Measurements from ENCODE around the gene TYMP.
"Not testable (repeated sequence)": the region's sequence is repeated elsewhere in the genome, so short reads cannot be mapped to it uniquely, and the experiment has no call there.

TYMP gene

GRCh38 chr22:50548040-50548920 is 18.5 kb upstream of the TYMP start:
- H3K4me1 ChIP-seq (ENCODE audit: control insufficient read depth, insufficient read depth, low read length), result no peaks in the 10 kb centered on the region
- H3K9me3 ChIP-seq (ENCODE audit: control insufficient read depth, low read length), result no peaks in the 10 kb centered on the region
- WGBS, 2 experiments, result 91 to 92% methylated on average over 56 of the region's 56 CpGs
- no peaks in the 10 kb centered on the region for H3K36me3 ChIP-seq (ENCODE audit: control insufficient read depth, insufficient read depth, low read length)
- no peak overlapping the region for H3K4me3 ChIP-seq (ENCODE audit: insufficient read depth, low read depth, low read length)
- no peak overlapping the region for H3K27ac ChIP-seq (ENCODE audit: insufficient read depth, low read depth, low read length, poor library complexity, severe bottlenecking)
- peaks cover 24% of the 10 kb centered on the region for H3K27me3 ChIP-seq (ENCODE audit: control insufficient read depth, insufficient read depth, low read length, poor library complexity, severe bottlenecking)

DNA sequence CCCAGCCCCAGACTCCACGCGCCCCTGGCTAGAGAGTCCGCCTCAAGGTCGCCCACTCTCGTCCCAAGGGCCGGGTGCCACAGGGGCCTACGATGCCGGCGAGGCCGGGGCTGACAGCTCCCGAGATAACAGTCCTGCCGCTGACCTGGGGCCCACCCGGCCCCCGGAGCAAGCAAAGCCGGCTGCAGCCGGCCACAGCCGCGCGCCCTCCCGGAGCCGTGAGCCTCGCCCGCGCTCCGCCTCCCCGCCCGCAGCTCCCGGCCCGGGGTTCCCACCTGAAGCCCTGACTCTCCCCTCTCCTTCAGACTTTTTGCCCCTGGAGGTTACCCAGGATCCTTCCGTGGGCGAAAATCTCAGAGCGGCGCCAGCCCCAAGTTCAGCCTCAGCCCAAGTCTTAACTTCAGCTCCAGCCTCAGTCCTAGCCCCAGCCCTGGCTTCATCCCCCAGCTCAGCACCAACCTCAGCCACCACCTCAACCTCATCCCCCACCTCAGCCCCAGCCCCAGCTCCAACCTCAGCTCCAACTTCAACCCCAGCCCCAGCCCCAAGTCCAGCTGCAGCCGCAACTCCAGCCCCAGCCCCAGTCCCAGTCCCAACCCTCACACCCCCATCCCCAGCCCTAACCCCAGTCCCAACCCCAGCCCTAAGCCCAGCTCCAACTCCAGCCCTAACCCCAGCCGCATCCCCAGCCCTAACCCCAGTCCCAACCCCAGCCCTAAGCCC is 17.6 kb upstream of the TYMP start:
- H3K4me3 ChIP-seq (ENCODE audit: insufficient read depth, low read depth, low read length), result no peak overlapping the region
- H3K27ac ChIP-seq (ENCODE audit: insufficient read depth, low read depth, low read length, poor library complexity, severe bottlenecking), result no peak overlapping the region
- H3K27me3 ChIP-seq (ENCODE audit: control insufficient read depth, insufficient read depth, low read length, poor library complexity, severe bottlenecking), result peaks cover 26% of the 10 kb centered on the region
- H3K9me3 ChIP-seq (ENCODE audit: control insufficient read depth, low read length), result no peaks in the 10 kb centered on the region
- H3K4me1 ChIP-seq (ENCODE audit: control insufficient read depth, insufficient read depth, low read length), result no peaks in the 10 kb centered on the region
- 93% methylated on average over 35 of the region's 35 CpGs for WGBS, 2 experiments
- no peaks in the 10 kb centered on the region for H3K36me3 ChIP-seq (ENCODE audit: control insufficient read depth, insufficient read depth, low read length)

DNA sequence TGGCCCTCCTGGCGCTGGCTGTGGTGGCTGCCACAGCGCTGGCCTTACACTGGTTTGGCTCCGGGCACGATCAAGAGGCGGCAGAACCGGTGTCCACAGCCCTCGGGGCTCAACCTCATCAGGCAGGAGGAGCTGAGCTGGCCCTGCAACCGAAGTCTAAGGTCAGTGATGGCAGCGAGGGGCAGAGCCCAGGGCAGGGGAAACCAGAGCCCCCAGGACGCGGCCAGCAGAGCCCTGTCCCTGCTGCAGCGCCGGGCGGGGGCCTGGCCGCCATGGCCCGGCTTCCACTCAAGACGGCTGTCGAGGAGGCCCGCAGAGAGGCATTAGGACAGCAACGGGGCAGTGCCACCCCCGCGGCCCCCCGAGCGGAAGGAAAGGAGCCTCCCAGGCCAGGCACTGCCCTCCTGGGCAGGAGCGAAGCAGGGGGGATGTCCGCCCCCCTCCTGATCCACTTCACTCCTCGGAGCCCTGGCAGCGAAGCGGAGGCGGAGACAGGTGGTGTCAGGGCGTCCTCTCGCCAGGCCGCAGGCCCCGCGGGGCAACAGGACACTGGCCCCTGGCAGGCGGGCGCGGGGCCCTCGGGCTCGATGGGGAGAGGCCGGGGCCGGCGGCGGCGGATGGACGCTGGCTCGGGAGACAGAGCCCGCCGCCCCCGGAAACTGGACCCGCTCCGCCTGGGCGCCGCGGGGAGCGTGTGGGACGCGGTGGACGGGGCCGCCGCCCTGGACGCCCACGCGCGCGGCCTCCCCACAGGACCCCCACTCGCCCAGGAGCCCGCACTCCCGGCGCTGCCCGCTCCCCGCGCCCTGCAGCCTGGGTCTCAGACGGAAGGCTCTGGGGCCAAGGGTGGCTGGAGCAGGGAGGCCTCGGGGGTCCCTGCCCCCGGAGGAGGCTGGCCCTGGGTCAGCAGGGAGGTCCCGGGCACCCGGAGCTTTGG is 16.8 kb upstream of the TYMP start:
- Histone ChIP-seq H3K4me3 (ENCODE audit: insufficient read depth, low read depth, low read length) (no peak overlapping the region), H3K27ac (ENCODE audit: insufficient read depth, low read depth, low read length, poor library complexity, severe bottlenecking) (no peak overlapping the region), H3K9me3 (ENCODE audit: control insufficient read depth, low read length) (no peaks in the 10 kb centered on the region), H3K27me3 (ENCODE audit: control insufficient read depth, insufficient read depth, low read length, poor library complexity, severe bottlenecking) (peaks cover 26% of the 10 kb centered on the region), H3K36me3 (ENCODE audit: control insufficient read depth, insufficient read depth, low read length) (no peaks in the 10 kb centered on the region), H3K4me1 (ENCODE audit: control insufficient read depth, insufficient read depth, low read length) (no peaks in the 10 kb centered on the region)
- WGBS, 2 experiments, result 94% methylated on average over 78 of the region's 78 CpGs

DNA sequence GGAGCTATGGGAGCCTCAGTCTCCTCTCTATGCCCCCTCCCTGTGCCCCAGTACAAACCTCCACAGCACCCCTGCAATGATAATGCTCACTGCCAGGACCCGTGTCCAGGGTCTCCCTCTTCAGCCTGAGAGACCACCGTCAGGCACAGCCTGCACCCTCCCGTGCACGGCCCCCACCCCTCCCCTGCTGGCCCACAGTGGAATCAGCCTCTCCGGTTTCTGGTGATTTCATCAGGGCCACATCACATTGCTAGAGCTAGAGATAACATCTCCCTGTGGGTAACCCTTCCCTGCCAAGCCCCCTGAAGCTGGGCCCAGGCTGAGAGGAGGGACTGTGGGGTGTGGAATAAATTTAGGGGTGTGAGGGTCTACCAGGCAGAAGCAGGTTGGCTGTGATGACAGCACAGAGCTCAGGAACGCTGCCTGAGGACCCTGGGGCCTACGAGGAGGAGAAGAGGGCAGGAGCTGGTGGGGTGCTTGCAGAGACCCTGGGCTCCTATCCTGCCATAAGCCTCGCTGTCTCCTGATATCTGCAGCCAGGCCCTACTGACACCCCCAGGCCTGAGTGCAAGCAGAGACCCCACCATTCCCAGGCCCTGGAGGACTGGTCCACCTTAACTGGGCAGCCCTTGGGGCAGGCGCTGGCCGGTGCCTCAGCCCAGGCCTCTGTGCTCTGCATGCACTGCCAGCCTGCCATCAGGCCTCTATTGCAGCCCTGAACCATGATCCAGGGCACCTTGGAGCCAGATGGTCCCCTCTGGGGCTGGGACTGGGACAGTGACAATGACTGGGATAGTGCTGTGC is 15.9 kb upstream of the TYMP start, which contains the start of gene KLHDC7B:
KLHDC7B (plus strand) TSS at position 378 of the 804 bp plus-strand sequence; CDS start at position 723, 345 bp downstream.
- no peak within 1 kb of the TSS for H3K27ac ChIP-seq (ENCODE audit: insufficient read depth, low read depth, low read length, poor library complexity, severe bottlenecking)
- peaks cover 26% of the 10 kb centered on the region for H3K27me3 ChIP-seq (ENCODE audit: control insufficient read depth, insufficient read depth, low read length, poor library complexity, severe bottlenecking)
- WGBS, 2 experiments, result 89 to 91% methylated on average over 10 of the region's 10 CpGs
- H3K4me1 ChIP-seq (ENCODE audit: control insufficient read depth, insufficient read depth, low read length), result no peaks in the 10 kb centered on the region
- no peak within 1 kb of the TSS for H3K4me3 ChIP-seq (ENCODE audit: insufficient read depth, low read depth, low read length)
- no peaks in the 10 kb centered on the region for H3K36me3 ChIP-seq (ENCODE audit: control insufficient read depth, insufficient read depth, low read length)
- no peaks in the 10 kb centered on the region for H3K9me3 ChIP-seq (ENCODE audit: control insufficient read depth, low read length)

GRCh38 chr22:50544746-50545253 is 15.0 kb upstream of the TYMP start:
- Histone ChIP-seq H3K4me1 (ENCODE audit: control insufficient read depth, insufficient read depth, low read length) (no peaks in the 10 kb centered on the region), H3K27me3 (ENCODE audit: control insufficient read depth, insufficient read depth, low read length, poor library complexity, severe bottlenecking) (peaks cover 26% of the 10 kb centered on the region), H3K27ac (ENCODE audit: insufficient read depth, low read depth, low read length, poor library complexity, severe bottlenecking) (no peak overlapping the region), H3K36me3 (ENCODE audit: control insufficient read depth, insufficient read depth, low read length) (no peaks in the 10 kb centered on the region), H3K4me3 (ENCODE audit: insufficient read depth, low read depth, low read length) (no peak overlapping the region), H3K9me3 (ENCODE audit: control insufficient read depth, low read length) (no peaks in the 10 kb centered on the region)
- WGBS, 2 experiments, result 89 to 91% methylated on average over 5 of the region's 5 CpGs

DNA sequence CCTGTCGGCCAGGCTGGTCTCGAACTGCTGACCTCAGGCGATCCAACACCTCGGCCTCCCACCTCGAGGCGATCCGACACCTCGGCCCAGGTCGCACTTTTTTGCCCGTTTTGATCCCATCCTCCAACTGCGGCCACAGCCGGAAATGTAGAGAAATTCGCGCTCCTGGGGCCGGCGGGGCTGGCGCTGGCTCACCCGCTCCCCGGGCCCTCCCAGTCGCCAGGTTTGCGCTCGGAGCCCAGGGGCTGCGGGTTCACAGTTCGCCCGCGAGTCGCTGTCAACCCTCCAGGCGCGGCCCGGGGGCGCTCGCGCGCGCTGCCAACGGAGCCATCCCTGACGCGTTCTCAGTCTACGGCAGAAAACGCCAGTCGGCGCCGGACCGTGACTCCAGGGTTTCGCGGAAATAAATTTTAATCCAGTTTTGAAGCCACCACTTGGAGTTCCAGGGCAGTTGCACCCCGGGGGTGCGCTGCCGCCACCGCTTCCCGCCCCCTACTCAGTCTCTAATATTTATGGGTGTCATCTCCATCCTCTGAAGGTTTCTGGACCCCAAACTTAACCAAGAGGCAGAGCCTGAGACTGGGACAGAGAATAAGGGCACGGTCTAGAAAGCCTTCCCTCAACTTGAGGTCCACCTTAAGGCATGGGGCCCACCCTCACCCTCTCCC is 14.4 kb upstream of the TYMP start:
- H3K27ac ChIP-seq (ENCODE audit: insufficient read depth, low read depth, low read length, poor library complexity, severe bottlenecking), result no peak overlapping the region
- peaks cover 26% of the 10 kb centered on the region for H3K27me3 ChIP-seq (ENCODE audit: control insufficient read depth, insufficient read depth, low read length, poor library complexity, severe bottlenecking)
- no peaks in the 10 kb centered on the region for H3K36me3 ChIP-seq (ENCODE audit: control insufficient read depth, insufficient read depth, low read length)
- no peak overlapping the region for H3K4me3 ChIP-seq (ENCODE audit: insufficient read depth, low read depth, low read length)
- H3K9me3 ChIP-seq (ENCODE audit: control insufficient read depth, low read length), result no peaks in the 10 kb centered on the region
- no peaks in the 10 kb centered on the region for H3K4me1 ChIP-seq (ENCODE audit: control insufficient read depth, insufficient read depth, low read length)
- WGBS, 2 experiments, result 11 to 12% methylated on average over 52 of the region's 52 CpGs

- no peaks in the 10 kb centered on the region for H3K4me1 ChIP-seq (ENCODE audit: control insufficient read depth, insufficient read depth, low read length)
- no peak overlapping the region for H3K4me3 ChIP-seq (ENCODE audit: insufficient read depth, low read depth, low read length)
- peaks cover 26% of the 10 kb centered on the region for H3K27me3 ChIP-seq (ENCODE audit: control insufficient read depth, insufficient read depth, low read length, poor library complexity, severe bottlenecking)
- no peak overlapping the region for H3K27ac ChIP-seq (ENCODE audit: insufficient read depth, low read depth, low read length, poor library complexity, severe bottlenecking)
- H3K9me3 ChIP-seq (ENCODE audit: control insufficient read depth, low read length), result no peaks in the 10 kb centered on the region
- 94 to 97% methylated on average over 19 of the region's 19 CpGs for WGBS, 2 experiments
- H3K36me3 ChIP-seq (ENCODE audit: control insufficient read depth, insufficient read depth, low read length), result no peaks in the 10 kb centered on the region
Measured at GRCh38 chr22:50542416-50542927, 12.7 kb upstream of the TYMP start.

DNA sequence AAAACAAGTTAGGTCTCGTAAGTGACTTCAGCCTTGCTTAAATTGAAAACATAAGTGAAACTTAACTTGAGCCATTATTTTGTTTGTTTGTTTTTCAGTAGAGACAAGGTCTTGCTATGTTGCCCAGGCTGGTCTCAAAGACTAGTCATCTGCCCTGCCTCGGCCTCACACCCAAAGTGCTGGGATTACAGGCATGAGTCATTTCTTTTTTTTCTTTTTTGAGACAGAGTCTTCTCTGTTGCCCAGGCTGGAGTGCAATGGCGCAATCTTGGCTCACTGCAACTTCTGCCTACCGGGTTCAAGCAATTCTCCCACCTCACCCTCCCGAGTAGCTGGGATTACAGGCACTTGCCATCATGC is 11.8 kb upstream of the TYMP start:
- H3K27me3 ChIP-seq (ENCODE audit: control insufficient read depth, insufficient read depth, low read length, poor library complexity, severe bottlenecking), result peaks cover 26% of the 10 kb centered on the region
- H3K27ac ChIP-seq (ENCODE audit: insufficient read depth, low read depth, low read length, poor library complexity, severe bottlenecking); H3K9me3 ChIP-seq (ENCODE audit: control insufficient read depth, low read length); H3K36me3 ChIP-seq (ENCODE audit: control insufficient read depth, insufficient read depth, low read length); H3K4me3 ChIP-seq (ENCODE audit: insufficient read depth, low read depth, low read length); H3K4me1 ChIP-seq (ENCODE audit: control insufficient read depth, insufficient read depth, low read length): not testable (repeated sequence)
- 92 to 94% methylated on average over 5 of the region's 5 CpGs for WGBS, 2 experiments

GRCh38 chr22:50540381-50540780 is 10.6 kb upstream of the TYMP start:
- H3K4me1 ChIP-seq (ENCODE audit: control insufficient read depth, insufficient read depth, low read length), result no peaks in the 10 kb centered on the region
- 86 to 88% methylated on average over 10 of the region's 10 CpGs for WGBS, 2 experiments
- H3K27me3 ChIP-seq (ENCODE audit: control insufficient read depth, insufficient read depth, low read length, poor library complexity, severe bottlenecking), result peaks cover 23% of the 10 kb centered on the region
- H3K9me3 ChIP-seq (ENCODE audit: control insufficient read depth, low read length), result no peaks in the 10 kb centered on the region
- no peak overlapping the region for H3K27ac ChIP-seq (ENCODE audit: insufficient read depth, low read depth, low read length, poor library complexity, severe bottlenecking)
- no peak overlapping the region for H3K4me3 ChIP-seq (ENCODE audit: insufficient read depth, low read depth, low read length)
- no peaks in the 10 kb centered on the region for H3K36me3 ChIP-seq (ENCODE audit: control insufficient read depth, insufficient read depth, low read length)

All from ectodermal cell (in vitro differentiated cells).